Measurements from ENCODE around the gene DCC.

DCC gene

GRCh38 chr18:53544917-53545316 lies 1204.9 kb downstream of the DCC start:
- H3K4me1 ChIP-seq: no peaks in the 10 kb centered on the region
- H3K4me3 ChIP-seq (ENCODE audit: low read depth, low read length): no peak overlapping the region
- no peak for TF ChIP-seq CTCF (IDR thresholded peaks at IDR 0.05)
- no peak overlapping the region for H3K9ac ChIP-seq
- H3K4me2 ChIP-seq (ENCODE audit: low read length): no peak overlapping the region
- no peak overlapping the region for H2AFZ ChIP-seq
- no peaks in the 10 kb centered on the region for H3K36me3 ChIP-seq (ENCODE audit: control insufficient read depth, insufficient read depth, low read length)
- H3K9me3 ChIP-seq (ENCODE audit: control insufficient read depth, low read length): no peaks in the 10 kb centered on the region
- H3K27ac ChIP-seq: no peak overlapping the region
- no peaks in the 10 kb centered on the region for H3K27me3 ChIP-seq (ENCODE audit: control insufficient read depth, insufficient read depth, low read length)
- no peaks in the 10 kb centered on the region for H3K79me2 ChIP-seq

GRCh38 chr18:53551868-53552426 lies 1212.0 kb downstream of the DCC start:
- H3K4me2 ChIP-seq (ENCODE audit: low read length): no peak overlapping the region
- H3K36me3 ChIP-seq (ENCODE audit: control insufficient read depth, insufficient read depth, low read length): no peaks in the 10 kb centered on the region
- no peaks in the 10 kb centered on the region for H3K9me3 ChIP-seq (ENCODE audit: control insufficient read depth, low read length)
- no peaks in the 10 kb centered on the region for H3K4me1 ChIP-seq
- no peak overlapping the region for H2AFZ ChIP-seq
- no peaks in the 10 kb centered on the region for H3K27me3 ChIP-seq (ENCODE audit: control insufficient read depth, insufficient read depth, low read length)
- TF ChIP-seq CTCF (IDR thresholded peaks at IDR 0.05): no peak
- H3K9ac ChIP-seq: no peak overlapping the region
- H3K79me2 ChIP-seq: no peaks in the 10 kb centered on the region
- no peak overlapping the region for H3K27ac ChIP-seq
- no peak overlapping the region for H3K4me3 ChIP-seq (ENCODE audit: low read depth, low read length)

- no peaks in the 10 kb centered on the region for H3K36me3 ChIP-seq (ENCODE audit: control insufficient read depth, insufficient read depth, low read length)
- H2AFZ ChIP-seq: no peak overlapping the region
- no peaks in the 10 kb centered on the region for H3K9me3 ChIP-seq (ENCODE audit: control insufficient read depth, low read length)
- H3K79me2 ChIP-seq: no peaks in the 10 kb centered on the region
- no peak overlapping the region for H3K27ac ChIP-seq
- no peak overlapping the region for H3K4me2 ChIP-seq (ENCODE audit: low read length)
- no peaks in the 10 kb centered on the region for H3K4me1 ChIP-seq
- no peak overlapping the region for H3K9ac ChIP-seq
- H3K4me3 ChIP-seq (ENCODE audit: low read depth, low read length): no peak overlapping the region
- no peak for TF ChIP-seq CTCF (IDR thresholded peaks at IDR 0.05)
- H3K27me3 ChIP-seq (ENCODE audit: control insufficient read depth, insufficient read depth, low read length): no peaks in the 10 kb centered on the region
Observed at GRCh38 chr18:53553030-53553429, 1213.0 kb downstream of the DCC start.

- Histone ChIP-seq H3K27ac (no peak overlapping the region), H3K4me2 (ENCODE audit: low read length) (no peak overlapping the region), H3K9me3 (ENCODE audit: control insufficient read depth, low read length) (no peaks in the 10 kb centered on the region), H2AFZ (no peak overlapping the region), H3K9ac (no peak overlapping the region), H3K27me3 (ENCODE audit: control insufficient read depth, insufficient read depth, low read length) (no peaks in the 10 kb centered on the region), H3K36me3 (ENCODE audit: control insufficient read depth, insufficient read depth, low read length) (no peaks in the 10 kb centered on the region), H3K79me2 (no peaks in the 10 kb centered on the region), H3K4me3 (ENCODE audit: low read depth, low read length) (no peak overlapping the region), H3K4me1 (no peaks in the 10 kb centered on the region)
- no peak for TF ChIP-seq CTCF (IDR thresholded peaks at IDR 0.05)
Observed at GRCh38 chr18:53556450-53556849, 1216.5 kb downstream of the DCC start.

GRCh38 chr18:53560546-53560945 lies 1220.5 kb downstream of the DCC start:
- TF ChIP-seq CTCF (IDR thresholded peaks at IDR 0.05): no peak

More at GRCh38 chr18:53560546-53560945, 1220.5 kb downstream of the DCC start:
- Histone ChIP-seq H3K36me3 (ENCODE audit: control insufficient read depth, insufficient read depth, low read length) (no peaks in the 10 kb centered on the region), H3K4me1 (no peaks in the 10 kb centered on the region), H3K4me3 (ENCODE audit: low read depth, low read length) (no peak overlapping the region), H2AFZ (no peak overlapping the region), H3K9me3 (ENCODE audit: control insufficient read depth, low read length) (no peaks in the 10 kb centered on the region), H3K79me2 (no peaks in the 10 kb centered on the region), H3K27me3 (ENCODE audit: control insufficient read depth, insufficient read depth, low read length) (no peaks in the 10 kb centered on the region), H3K4me2 (ENCODE audit: low read length) (no peak overlapping the region), H3K9ac (no peak overlapping the region), H3K27ac (no peak overlapping the region)
